Measurements from ENCODE around the gene OR2J1.
"Not testable (repeated sequence)": the region's sequence is repeated elsewhere in the genome, so short reads cannot be mapped to it uniquely, and the experiment has no call there.

Gene OR2J1

DNA sequence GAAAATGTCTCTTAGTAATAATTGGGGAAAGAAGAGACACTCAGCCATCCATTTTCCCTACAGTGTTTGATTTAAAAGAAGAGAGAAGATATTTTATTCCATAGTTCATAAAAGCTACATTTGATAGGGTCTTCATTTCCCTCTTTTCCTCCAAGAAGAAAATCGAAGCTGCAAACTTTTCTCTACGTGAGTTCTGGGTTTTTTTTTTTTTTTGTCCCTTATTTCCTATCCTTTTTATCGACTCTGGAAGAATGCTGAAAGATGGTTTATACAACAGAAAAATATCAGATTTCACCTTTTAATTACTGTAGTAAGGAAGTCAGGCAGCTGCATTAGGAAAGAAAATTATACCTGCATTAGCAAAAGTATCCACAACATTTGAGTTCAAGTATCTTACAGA, at the start of gene OR2J1:
Gene OR2J1, plus strand, starts transcription at position 301 of the 400 bp plus-strand sequence. CDS start 1,453 bp downstream, outside the sequence.
- DNase-seq (ENCODE audit: low read depth), result no peak

DNA sequence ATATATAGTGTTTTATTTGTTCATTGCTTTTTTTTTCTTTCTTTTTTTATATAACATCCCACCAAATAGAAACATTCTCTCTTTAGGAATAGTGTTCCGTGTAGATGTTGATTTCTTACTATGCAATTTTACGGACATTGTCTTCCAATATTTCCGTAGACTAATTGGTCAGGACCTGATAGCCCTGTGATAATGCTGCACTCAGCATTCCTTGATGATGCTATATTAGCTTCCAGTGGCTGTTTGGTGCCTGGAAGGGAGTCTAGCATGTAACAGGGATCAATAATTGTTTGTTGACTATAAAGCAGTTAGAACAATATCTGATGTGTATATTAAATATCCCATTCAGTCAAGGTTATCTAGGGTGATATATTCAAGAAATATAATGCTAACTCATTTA, 47.6 kb upstream of the OR2J1 start:
- no peak for DNase-seq (ENCODE audit: low read depth)

DNA sequence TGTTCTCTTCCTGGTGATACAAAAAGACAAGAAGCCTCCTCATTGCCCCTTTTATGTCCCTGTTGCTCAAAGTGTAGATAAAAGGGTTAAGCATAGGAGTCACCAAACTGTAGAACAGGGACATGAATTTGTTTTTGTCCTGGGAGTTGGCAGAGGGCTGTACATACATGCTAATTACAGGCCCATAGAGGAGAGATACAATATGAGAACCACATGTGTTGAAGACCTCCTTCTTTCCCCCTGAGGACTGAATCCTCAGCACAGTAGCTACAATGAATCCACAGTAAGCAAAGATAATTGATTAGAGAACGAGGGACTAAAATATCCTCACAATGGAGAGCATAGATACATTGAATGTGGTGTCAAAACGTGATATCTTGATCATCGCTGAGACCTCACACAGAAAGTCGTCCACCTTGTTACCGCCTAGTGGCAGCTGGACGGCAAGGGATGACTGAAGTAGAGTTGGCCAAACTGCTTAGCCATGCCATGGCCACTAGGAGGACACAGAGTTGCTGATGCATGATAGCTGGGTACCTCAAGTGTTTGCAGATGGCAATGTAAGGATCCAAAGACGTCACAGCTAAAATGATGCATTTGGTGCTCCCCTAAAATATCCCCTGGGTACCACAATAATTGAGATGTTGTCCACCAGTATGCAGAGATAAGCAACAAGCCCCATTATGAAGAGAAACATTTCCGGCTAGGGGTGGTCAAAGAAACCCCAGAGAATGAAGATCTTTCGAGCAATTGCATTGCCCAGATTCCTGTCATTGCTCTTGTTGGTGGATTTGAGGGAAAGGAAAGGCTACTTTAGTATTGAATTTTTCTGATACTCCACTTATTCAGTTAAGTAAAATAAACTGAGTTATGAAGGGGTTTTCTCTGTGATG, 27.2 kb upstream of the OR2J1 start:
- DNase-seq (ENCODE audit: low read depth), result no peak

DNA sequence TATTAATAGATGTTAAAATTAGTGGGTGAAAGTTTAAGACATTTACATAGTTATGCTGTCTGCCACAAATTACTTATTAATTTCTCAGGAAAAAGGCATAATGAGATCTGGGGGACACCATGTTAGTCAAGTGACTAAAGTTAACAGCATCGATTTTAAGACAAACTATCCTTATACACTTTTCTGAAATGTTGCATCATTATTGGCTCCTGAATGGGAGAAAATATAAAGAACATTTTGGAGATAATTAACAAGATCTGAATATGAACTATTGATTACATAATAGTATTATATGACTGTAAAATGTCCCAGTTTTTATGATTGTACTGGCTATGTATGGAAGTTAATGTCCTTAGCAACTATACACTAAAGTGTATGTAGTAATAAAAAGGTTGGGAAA, 20.1 kb upstream of the OR2J1 start:
- no peak for DNase-seq (ENCODE audit: low read depth)

DNA sequence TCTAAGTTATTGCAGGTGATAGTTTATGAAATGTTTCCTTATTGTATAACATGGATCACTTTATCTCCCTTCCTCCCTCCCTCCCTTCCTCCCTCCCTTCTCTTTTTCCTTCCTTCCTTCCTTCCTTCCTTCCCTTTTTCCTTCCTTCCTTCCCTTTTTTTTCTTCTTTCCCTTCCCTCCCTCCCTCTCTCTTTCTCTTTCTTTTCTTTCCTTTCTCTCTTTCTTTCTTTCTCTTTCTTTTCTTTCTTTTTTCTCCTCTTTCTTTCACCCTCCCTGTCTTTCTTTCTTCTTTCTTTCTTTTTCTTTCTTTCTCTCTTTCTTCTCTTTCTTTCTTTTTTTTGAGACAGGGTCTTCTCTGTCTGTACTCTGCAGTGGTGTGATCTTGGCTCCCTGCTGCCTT, 18.0 kb upstream of the OR2J1 start:
- no peak for DNase-seq (ENCODE audit: low read depth)

DNA sequence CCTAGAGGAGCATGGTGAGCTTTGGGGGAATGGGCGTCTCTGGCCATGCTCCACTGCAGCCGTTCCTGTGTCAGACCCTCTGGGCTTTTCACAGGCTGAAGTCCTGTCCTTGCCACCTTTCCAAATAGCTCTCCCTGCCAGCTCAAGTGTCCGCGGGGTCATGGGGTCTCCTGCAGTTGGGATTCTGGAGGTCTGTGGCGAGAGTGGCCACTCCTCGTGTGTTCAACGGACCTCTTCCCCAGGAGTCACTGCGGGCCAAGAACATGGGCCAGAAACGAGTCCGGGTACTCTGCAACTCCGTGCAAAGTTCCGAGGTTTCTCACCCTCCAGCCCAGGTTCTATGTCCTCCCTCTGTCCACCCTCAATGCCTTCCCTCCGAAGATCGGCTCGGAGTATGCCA, 16.8 kb upstream of the OR2J1 start:
- DNase-seq (ENCODE audit: low read depth), result no peak

DNA sequence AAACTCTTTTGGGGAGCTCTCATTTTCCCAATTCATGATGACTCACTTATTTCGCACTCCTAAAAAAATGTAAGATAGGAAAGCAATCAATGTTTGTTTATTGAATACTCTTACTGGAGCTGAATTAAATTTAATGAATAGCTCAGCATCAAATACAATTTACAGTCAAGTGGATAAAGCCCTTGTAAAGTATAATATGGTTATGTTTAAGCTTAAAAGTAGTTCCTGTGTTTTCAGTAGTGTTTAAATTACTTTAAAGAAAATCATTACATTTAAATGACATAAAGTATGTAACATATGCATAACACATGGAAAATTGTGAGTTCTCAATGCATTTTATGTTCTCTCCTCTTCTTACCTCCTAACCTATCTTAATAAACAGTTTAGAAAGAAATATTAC, 12.1 kb upstream of the OR2J1 start, which contains the start of gene OR2B3:
Gene OR2B3, minus strand, starts transcription at position 101 of the 400 bp plus-strand sequence. Its CDS starts 65 bp downstream, at position 36.
- no peak for DNase-seq (ENCODE audit: low read depth)

DNA sequence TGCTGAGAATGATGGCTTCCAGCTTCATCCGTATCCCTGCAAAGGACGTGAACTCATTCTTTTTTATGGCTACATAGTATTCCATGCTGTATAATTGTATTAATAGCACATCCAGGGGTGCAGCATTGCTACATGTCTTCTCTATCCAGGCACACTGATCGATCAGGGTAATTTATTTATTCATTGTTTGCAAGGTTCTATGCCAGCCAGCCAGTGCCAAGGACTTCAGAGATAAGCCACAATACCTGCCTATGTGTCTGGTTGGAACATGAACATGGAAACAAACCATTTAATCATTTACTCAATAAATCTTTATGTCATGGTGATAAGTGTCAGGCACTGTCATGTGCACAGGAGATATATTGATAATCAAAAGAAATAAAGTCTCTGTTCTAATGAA, 6.3 kb upstream of the OR2J1 start:
- DNase-seq (ENCODE audit: low read depth), result no peak

DNA sequence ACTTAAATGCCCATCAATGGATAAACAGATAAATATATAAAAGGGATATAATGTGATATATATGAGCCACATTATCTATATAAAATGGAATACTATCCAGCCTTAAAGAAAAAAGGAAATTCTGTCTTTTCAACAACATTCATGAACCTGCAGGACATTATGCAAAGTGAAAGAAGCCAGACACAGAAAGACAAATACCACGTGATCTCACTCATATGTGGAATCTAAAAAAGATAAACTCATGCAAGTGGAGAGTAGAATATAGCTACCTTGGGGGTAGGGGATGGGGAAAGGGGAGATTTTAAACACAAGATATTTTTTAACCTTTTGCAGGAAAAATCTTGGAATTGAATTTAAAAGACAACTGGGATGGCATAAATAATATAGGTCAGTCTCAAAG, 1.5 kb upstream of the OR2J1 start:
- no peak for DNase-seq (ENCODE audit: low read depth)

DNA sequence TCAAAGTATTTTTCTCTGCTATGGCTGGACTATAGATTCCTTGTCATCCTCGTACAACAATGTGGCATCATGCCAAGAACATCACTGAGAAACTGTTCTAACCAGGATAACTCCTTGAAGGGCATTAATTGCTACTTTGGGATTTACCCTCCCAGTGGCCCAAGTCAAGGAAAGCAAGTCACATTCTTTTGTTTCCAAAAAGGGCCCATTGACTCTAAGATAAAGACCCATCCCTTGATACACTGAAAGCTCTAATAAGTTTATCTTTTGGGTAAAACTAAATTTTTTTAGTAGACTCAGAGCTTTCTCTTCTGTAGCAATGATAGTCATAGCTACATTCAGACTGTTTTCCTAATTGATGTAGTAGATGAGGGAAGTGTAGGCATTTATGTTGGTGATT, 8.5 kb downstream of the OR2J1 start, which contains the start of gene OR2J3:
Gene OR2J3, plus strand, starts transcription at position 301 of the 400 bp plus-strand sequence. CDS start 3,833 bp downstream, outside the sequence.
- DNase-seq (ENCODE audit: low read depth), result no peak

DNA sequence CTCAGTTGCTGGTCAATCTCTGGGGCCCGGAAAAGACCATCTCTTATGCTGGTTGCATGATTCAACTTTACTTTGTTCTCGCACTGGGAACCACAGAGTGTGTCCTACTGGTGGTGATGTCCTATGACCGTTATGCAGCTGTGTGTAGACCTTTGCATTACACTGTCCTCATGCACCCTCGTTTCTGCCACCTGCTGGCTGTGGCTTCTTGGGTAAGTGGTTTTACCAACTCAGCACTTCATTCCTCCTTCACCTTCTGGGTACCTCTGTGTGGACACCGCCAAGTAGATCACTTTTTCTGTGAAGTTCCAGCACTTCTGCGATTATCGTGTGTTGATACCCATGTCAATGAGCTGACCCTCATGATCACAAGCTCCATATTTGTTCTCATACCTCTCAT, 12.8 kb downstream of the OR2J1 start:
- no peak for DNase-seq (ENCODE audit: low read depth)

DNA sequence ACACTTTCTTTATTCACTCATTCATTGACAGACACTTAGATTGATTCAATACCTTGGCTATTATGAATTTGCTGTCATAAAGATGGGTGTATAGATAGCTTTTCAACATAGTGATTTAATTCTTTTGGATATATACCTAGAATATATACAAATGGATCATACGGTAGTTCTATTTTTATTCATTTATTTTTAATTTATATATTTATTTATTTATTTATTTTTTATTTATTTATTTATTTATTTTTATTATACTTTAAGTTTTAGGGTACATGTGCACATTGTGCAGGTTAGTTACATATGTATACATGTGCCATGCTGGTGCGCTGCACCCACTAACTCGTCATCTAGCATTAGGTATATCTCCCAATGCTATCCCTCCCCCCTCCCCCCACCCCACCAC, 15.7 kb downstream of the OR2J1 start:
- not testable (repeated sequence) for DNase-seq (ENCODE audit: low read depth)

DNA sequence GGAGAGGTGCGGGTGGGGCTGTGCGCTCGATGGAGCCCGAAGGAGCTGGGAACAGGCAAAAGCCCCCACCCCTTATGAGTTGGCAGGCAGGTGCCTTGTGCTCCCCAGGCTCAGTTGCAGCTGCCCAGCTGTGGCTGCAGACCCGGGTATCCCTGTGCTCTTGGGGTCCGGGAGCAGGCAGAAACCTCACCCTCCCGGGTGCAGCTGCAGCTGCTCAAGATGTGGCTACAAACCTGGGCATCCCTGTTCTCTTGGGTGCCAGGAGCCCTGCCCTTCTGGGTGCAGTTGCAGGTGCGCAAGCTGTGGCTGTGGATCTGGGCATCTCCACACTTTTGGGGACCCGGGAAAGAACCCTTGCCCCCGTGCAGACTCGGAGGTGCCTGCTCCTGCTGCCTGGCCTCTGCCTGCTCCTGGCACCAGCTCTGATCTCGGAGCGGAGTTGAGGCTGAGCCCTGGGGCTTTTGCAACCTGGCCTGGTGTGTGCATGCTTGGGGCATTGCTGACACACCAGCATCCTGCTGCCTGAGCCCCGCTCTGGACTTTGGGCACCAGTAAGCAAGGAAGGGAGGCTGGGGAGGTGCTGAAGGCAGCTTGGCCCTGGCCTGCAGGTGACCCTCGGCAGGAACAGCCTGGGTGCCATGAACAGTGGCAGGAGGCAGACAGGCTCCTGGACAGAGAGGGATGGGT, 30.2 kb downstream of the OR2J1 start:
- DNase-seq (ENCODE audit: low read depth), result no peak

DNA sequence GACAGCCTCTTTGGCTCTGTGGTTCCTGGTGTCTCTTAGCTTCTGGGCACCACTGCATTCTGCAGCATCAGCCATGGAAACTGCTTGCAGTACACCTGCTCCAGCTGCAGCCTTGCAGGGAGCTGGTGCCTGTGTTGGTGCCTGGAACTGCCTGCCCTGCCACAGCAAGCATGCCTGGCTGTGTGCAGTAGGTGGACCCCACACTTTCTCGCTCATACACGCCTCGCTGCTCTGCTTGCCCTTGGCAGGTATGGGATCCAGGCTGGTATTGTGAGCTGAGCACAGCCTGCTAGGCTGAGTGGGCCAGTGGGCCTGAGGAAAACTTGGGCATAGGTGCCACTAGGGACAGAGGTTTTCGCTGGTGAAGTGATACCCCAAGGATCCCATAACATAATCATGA, 31.4 kb downstream of the OR2J1 start:
- no peak for DNase-seq (ENCODE audit: low read depth)

DNA sequence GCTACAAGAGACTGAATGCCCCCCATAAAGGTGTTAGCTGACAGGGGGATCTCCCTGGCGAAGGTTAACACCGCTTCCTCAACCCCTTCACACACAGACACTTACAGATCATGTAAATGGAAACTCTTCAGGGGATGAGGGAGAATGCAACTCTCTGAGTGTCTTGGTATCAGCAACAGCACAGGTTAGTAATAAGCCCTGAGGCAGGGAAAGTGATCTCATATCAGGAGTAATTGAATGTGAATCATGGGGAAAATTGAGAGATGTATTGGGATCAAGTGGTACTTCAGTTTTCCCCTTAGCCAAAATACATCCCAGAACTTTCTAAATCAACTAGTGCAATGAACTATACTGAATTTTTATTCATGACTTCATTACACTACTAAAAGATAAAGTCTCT, 32.4 kb downstream of the OR2J1 start:
- no peak for DNase-seq (ENCODE audit: low read depth)

DNA sequence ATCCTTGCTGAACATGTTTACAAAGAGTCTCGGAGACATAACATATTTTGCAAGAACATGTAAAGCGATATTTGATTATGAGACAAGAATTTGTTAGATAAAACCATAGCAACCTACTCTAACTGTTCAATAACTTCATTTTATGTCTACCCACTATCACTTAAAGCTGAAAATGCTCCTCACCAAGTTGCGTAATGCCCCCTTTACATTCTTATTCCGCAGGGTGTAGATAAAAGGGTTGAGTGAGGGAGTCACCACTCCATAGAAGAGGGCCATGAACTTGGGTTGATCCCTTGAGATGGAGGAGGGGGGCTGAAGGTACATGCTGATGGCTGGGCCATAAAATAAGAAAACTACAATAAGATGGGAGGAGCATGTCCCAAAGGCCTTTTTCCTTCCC, 38.4 kb downstream of the OR2J1 start:
- DNase-seq (ENCODE audit: low read depth), result no peak

DNA sequence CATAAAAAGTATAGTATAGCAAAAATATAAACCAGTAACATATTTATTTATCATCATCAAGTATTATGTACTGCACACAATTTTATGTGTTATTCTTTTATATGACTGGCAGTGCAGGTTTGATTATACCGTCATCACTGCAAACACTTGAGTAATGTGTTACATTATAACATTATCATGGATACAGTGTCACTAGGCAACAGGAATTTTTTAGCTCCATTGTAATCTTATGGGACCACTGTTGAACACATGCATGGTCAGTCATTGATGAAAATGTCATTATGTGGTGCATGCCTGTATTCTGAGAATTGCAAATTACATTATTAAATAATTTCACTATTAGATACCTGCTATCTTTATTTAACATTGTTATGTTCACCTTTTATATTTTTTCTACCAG, 42.3 kb downstream of the OR2J1 start:
- no peak for DNase-seq (ENCODE audit: low read depth)

DNA sequence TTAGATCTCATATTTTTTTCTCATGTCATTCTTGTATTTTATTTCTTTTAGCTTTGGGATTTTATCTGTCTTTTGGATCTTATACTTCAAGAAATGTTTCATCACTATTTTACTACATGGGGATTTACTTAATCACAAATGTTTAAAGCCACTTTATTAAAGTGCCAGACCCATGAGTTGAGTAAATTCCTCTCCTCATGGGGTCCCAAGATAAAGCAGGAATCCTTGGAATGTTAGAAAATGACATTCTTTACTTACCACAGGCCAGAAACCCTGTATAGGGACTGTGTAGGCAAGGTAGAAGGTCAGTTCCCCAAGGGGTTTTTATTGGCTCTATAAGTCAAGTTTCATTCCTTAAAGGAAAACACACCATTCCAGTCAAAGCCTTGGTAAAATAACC, 43.0 kb downstream of the OR2J1 start:
- DNase-seq (ENCODE audit: low read depth), result no peak

DNA sequence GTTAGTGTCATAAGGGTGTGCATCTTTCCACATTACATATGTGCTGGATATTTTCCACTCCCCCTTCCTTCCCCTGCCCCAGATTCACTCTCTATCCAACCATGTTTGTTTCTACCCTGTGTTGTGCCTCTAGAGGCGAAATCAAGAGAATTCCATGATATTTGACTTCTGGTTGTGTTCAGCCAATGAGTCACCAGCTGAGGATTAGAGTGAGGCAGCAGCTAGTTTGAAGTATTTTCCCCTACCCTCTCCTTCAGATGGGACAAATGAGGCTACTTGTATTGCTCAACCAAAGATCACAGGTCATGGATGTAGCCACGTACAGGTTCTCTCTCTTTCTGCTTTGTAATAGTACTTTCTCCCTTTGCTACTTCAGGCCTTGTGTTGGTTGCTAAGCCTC, 46.9 kb downstream of the OR2J1 start:
- no peak for DNase-seq (ENCODE audit: low read depth)

DNA sequence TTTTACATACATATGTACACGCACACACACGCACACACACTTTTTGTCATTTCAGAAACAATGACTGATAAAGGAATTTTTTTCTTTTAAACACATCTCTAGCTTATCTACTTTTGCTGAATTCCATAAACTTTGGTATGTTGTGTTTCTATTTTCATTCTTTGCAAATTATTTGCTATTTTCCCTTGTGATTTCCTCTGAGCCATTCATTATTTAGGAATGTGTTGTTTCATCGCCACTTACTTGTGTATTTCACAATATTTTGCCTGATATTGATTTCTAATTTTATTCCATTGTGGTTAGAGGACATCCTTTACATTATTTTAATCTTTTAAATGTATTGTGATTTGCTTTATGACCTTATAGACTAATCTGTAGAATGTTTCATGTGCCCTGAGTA, 47.8 kb downstream of the OR2J1 start:
- no peak for DNase-seq (ENCODE audit: low read depth)

DNA sequence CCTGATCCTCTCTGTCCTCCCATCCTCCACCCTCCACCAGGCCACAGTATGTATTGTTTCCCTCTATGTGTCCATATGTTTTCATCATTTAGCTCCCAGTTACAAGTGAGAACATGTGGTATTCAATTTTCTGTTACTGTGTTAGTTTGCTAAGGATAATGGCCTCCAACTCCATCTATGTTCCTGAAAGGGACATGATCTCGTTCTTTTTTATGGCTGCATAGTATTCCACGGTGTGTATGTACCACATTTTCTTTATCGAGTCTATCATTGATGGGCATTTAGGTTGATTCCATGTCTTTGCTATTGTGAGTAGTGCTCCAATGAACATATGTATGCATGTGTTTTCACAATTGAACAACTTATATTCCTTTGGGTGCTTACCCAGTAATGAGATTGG, 50.2 kb downstream of the OR2J1 start:
- not testable (repeated sequence) for DNase-seq (ENCODE audit: low read depth)

All from stimulated activated CD8-positive, alpha-beta memory T cell treated with anti-CD3 and anti-CD28 coated beads, Interleukin-15, amount 100 ng/mL, for 24 hours (primary cell).